ENCODE data around the gene OCIAD1.

OCIAD1 gene

GRCh38 chr4:48905363-48906015, 74.6 kb downstream of the OCIAD1 start:
- peak; percentile 59 for DNase-seq (ENCODE audit: low read depth)
- no peak for TF ChIP-seq CTCF (IDR thresholded peaks at IDR 0.05; ENCODE audit: insufficient read depth, low read depth, low read length, missing control alignments)
- H3K4me3 ChIP-seq (ENCODE audit: low read length) = peak overlapping the region; percentile 64

GRCh38 chr4:48906206-48907173, 75.6 kb downstream of the OCIAD1 start, which contains the start of gene OCIAD2:
OCIAD2 (minus strand) TSS chr4:48906774; CDS start chr4:48904549, 2,225 bp downstream.
- peak within 1 kb of the TSS; percentile 64 for H3K4me3 ChIP-seq (ENCODE audit: low read length)
- peak; percentile 28 for TF ChIP-seq CTCF (IDR thresholded peaks at IDR 0.05; ENCODE audit: insufficient read depth, low read depth, low read length, missing control alignments)
- peak; percentile 70 for DNase-seq (ENCODE audit: low read depth)

- no peak for TF ChIP-seq CTCF (IDR thresholded peaks at IDR 0.05; ENCODE audit: insufficient read depth, low read depth, low read length, missing control alignments)
- DNase-seq (ENCODE audit: low read depth) = no peak
- H3K4me3 ChIP-seq (ENCODE audit: low read length) = no peak overlapping the region
Measured at GRCh38 chr4:48907706-48908477, 77.0 kb downstream of the OCIAD1 start.

- no peak for TF ChIP-seq CTCF (IDR thresholded peaks at IDR 0.05; ENCODE audit: insufficient read depth, low read depth, low read length, missing control alignments)
- H3K4me3 ChIP-seq (ENCODE audit: low read length) = no peak overlapping the region
Measured at GRCh38 chr4:48908687-48909086, 77.8 kb downstream of the OCIAD1 start.

GRCh38 chr4:48909697-48910096, 78.8 kb downstream of the OCIAD1 start:
- DNase-seq (ENCODE audit: low read depth) = peak; percentile 100

More at GRCh38 chr4:48908687-48909086, 77.8 kb downstream of the OCIAD1 start:
- no peak for DNase-seq (ENCODE audit: low read depth)

More at GRCh38 chr4:48909697-48910096, 78.8 kb downstream of the OCIAD1 start:
- H3K4me3 ChIP-seq (ENCODE audit: low read length) = no peak overlapping the region
- no peak for TF ChIP-seq CTCF (IDR thresholded peaks at IDR 0.05; ENCODE audit: insufficient read depth, low read depth, low read length, missing control alignments)
